ENCODE results near the gene RXFP4. TPM values are rescaled to one million over a fixed set of nuclear protein-coding genes. Genes with fewer than 3 reads are reported as not detected.
A peak's percentile ranks its signal among the peaks of the same experiment; 100 is the strongest.
"Not testable (repeated sequence)": the region's sequence is repeated elsewhere in the genome, so short reads cannot be mapped to it uniquely, and the experiment has no call there.

RXFP4 gene
- total RNA-seq, 1 donor from 2014 or later = not detected

GRCh38 chr1:155930725-155931124 lies 10.7 kb upstream of the RXFP4 start:
- ATAC-seq; DNase-seq (ENCODE audit: low spot score): not testable (repeated sequence)

- ATAC-seq = no peak
- DNase-seq (ENCODE audit: low spot score) = no peak
Measured at GRCh38 chr1:155931332-155932038, 10.0 kb upstream of the RXFP4 start.

- no peak for DNase-seq (ENCODE audit: low spot score)
- ATAC-seq = no peak
Measured at GRCh38 chr1:155932081-155932480, 9.4 kb upstream of the RXFP4 start.

GRCh38 chr1:155932487-155932886 lies 9.0 kb upstream of the RXFP4 start:
- DNase-seq (ENCODE audit: low spot score) = no peak
- ATAC-seq = no peak

- no peak for DNase-seq (ENCODE audit: low spot score)
- no peak for ATAC-seq
Measured at GRCh38 chr1:155933591-155934096, 7.8 kb upstream of the RXFP4 start.

GRCh38 chr1:155934097-155934935 lies 7.1 kb upstream of the RXFP4 start, which contains the start of gene KHDC4:
KHDC4 (minus strand) TSS chr1:155934413; CDS start chr1:155934373, 40 bp downstream.
- DNase-seq (ENCODE audit: low spot score) (peak; percentile 96), ATAC-seq (peak; percentile 97)

GRCh38 chr1:155934936-155935590 lies 6.4 kb upstream of the RXFP4 start:
- ATAC-seq (peak; percentile 11), DNase-seq (ENCODE audit: low spot score) (no peak)

GRCh38 chr1:155938220-155938627 lies 3.2 kb upstream of the RXFP4 start:
- ATAC-seq (peak; percentile 60), DNase-seq (ENCODE audit: low spot score) (no peak)

- DNase-seq (ENCODE audit: low spot score) = no peak
- peak; percentile 70 for ATAC-seq
Measured at GRCh38 chr1:155940482-155940992, 901 bp upstream of the RXFP4 start.

GRCh38 chr1:155941845-155942531 lies 550 bp downstream of the RXFP4 start:
- DNase-seq (ENCODE audit: low spot score) (no peak), ATAC-seq (no peak)

GRCh38 chr1:155942578-155943141 lies 1.2 kb downstream of the RXFP4 start:
- DNase-seq (ENCODE audit: low spot score) = no peak

GRCh38 chr1:155944444-155944799 lies 3.0 kb downstream of the RXFP4 start:
- ATAC-seq = no peak
- DNase-seq (ENCODE audit: low spot score) = no peak

More at GRCh38 chr1:155942578-155943141, 1.2 kb downstream of the RXFP4 start:
- ATAC-seq = no peak

- DNase-seq (ENCODE audit: low spot score) (no peak), ATAC-seq (no peak)
Measured at GRCh38 chr1:155946633-155947219, 5.3 kb downstream of the RXFP4 start.

- ATAC-seq = no peak
- no peak for DNase-seq (ENCODE audit: low spot score)
Measured at GRCh38 chr1:155947292-155947691, 5.9 kb downstream of the RXFP4 start.

- ATAC-seq = no peak
- DNase-seq (ENCODE audit: low spot score) = no peak
Measured at GRCh38 chr1:155947741-155948140, 6.3 kb downstream of the RXFP4 start.

- ATAC-seq (no peak), DNase-seq (ENCODE audit: low spot score) (no peak)
Measured at GRCh38 chr1:155950829-155951228, 9.4 kb downstream of the RXFP4 start.

- ATAC-seq = no peak
- DNase-seq (ENCODE audit: low spot score) = no peak
Measured at GRCh38 chr1:155951753-155952504, 10.5 kb downstream of the RXFP4 start.

GRCh38 chr1:155952505-155952890 lies 11.1 kb downstream of the RXFP4 start:
- no peak for DNase-seq (ENCODE audit: low spot score)
- no peak for ATAC-seq

- DNase-seq (ENCODE audit: low spot score) (no peak), ATAC-seq (no peak)
Measured at GRCh38 chr1:155954645-155955044, 13.2 kb downstream of the RXFP4 start.

Data from left lobe of liver (tissue), 2 donors.